Endothelial cell of umbilical vein (primary cell): Measurements from ENCODE around the gene RNF121. TPM values are rescaled to one million over a fixed set of nuclear protein-coding genes. Genes with fewer than 3 reads are reported as not detected.

Source experiments
- BruUV-seq: library from RNA; stranded (reverse); fragments of 400-500 nt; replicated peaks from 2 replicates; lab custom pipeline; 2021; lab: Mats Ljungman, UMichigan
- CTCF ChIA-PET: fragments of 300-600, 350-600 bp; sonication (Branson Sonifier 250); formaldehyde crosslinking; loops from one replicate; lab custom pipeline; 2021; ENCODE audit warnings: antibody characterized with exemption, inconsistent platforms; lab: Charles Lee
- POLR2A ChIA-PET: fragments of 300-600, 350-600 bp; sonication (Branson Sonifier 250); formaldehyde crosslinking; loops from one replicate; lab custom pipeline; 2021; ENCODE audit warnings: antibody characterized with exemption, inconsistent platforms; lab: Charles Lee
- DNase-seq: peaks from one replicate; pipeline ENCODE4 v3.0.0-alpha.2; 2011; ENCODE audit warnings: low read depth, low spot score
- FAIRE-seq: peaks from 2 replicates; lab custom pipeline; 2011; peaks lifted over from hg19 to GRCh38; lab: Jason Lieb, UNC
- H2AFZ ChIP-seq: 2 replicates; pipeline ENCODE4 v1.6.0; 2012; ENCODE audit warnings: low read depth, low read length, control low read depth, inconsistent platforms
- H3K27ac ChIP-seq: 2 replicates; pipeline ENCODE4 v1.5.1; 2011; ENCODE audit warnings: low read depth, mild to moderate bottlenecking, control low read depth, low read length, moderate library complexity; ENCODE audit not compliant: insufficient read depth
- H3K27me3 ChIP-seq, 2 experiments: 2 replicates each; pipeline versions ENCODE4 v1.6.0 to v1.6.1; 2011; ENCODE audit warnings: low read length in 2 of 2, mixed read lengths in 1 of 2; ENCODE audit not compliant: control insufficient read depth in 2 of 2, insufficient read depth in 2 of 2
- H3K36me3 ChIP-seq, 2 experiments: 2 replicates in 1 of 2; 3 replicates in 1 of 2; pipeline ENCODE4 v1.5.1; 2011; ENCODE audit warnings: low read length in 2 of 2, mild to moderate bottlenecking in 1 of 2, moderate library complexity in 1 of 2; ENCODE audit not compliant: control insufficient read depth in 2 of 2, insufficient read depth in 2 of 2; ENCODE audit errors: extremely low read depth in 1 of 2
- H3K4me1 ChIP-seq: 3 replicates; pipeline ENCODE4 v1.5.1; 2011; ENCODE audit warnings: mild to moderate bottlenecking, low read length; ENCODE audit not compliant: control insufficient read depth, insufficient read depth; ENCODE audit errors: extremely low read depth
- H3K4me2 ChIP-seq: 2 replicates; pipeline ENCODE4 v1.6.1; 2011; ENCODE audit warnings: low read length, control low read depth, mixed read lengths; ENCODE audit not compliant: insufficient read depth
- H3K4me3 ChIP-seq, 3 experiments: fragments of 200-600 bp in 1 of 3; sonication (generic), shearing (Covaris generic) in 1 of 3; replicated peaks in 1 of 3; 2 replicates each; pipeline ENCODE4 v1.5.1; 2011 to 2016; ENCODE audit warnings: control low read depth in 3 of 3, low read length in 3 of 3, mild to moderate bottlenecking in 2 of 3, inconsistent platforms in 1 of 3, low read depth in 1 of 3, moderate library complexity in 1 of 3; ENCODE audit not compliant: insufficient read depth in 1 of 3
- H3K79me2 ChIP-seq: 2 replicates; pipeline ENCODE4 v1.6.0; 2012; ENCODE audit warnings: low read length, inconsistent platforms; ENCODE audit not compliant: control insufficient read depth, insufficient read depth
- H3K9ac ChIP-seq: replicated peaks from 2 replicates; pipeline ENCODE3; 2011; ENCODE audit warnings: low read length, control low read depth; ENCODE audit not compliant: insufficient read depth; ENCODE audit errors: extremely low read depth
- H3K9me1 ChIP-seq: replicated peaks from 3 replicates; pipeline ENCODE4 v1.6.0; 2011; ENCODE audit warnings: mild to moderate bottlenecking, low read length; ENCODE audit not compliant: control insufficient read depth, insufficient read depth; ENCODE audit errors: extremely low read depth
- H3K9me3 ChIP-seq: replicated peaks from 2 replicates; pipeline ENCODE4 v1.5.1; 2012; ENCODE audit warnings: low read length, inconsistent platforms; ENCODE audit not compliant: control insufficient read depth, insufficient read depth
- H4K20me1 ChIP-seq: replicated peaks from 2 replicates; pipeline ENCODE3; 2011; ENCODE audit warnings: mild to moderate bottlenecking, low read length; ENCODE audit not compliant: control insufficient read depth, insufficient read depth; ENCODE audit errors: extremely low read depth
- EZH2 ChIP-seq: IDR thresholded peaks from 2 replicates; pipeline ENCODE4 v1.6.1; 2012; ENCODE audit warnings: borderline replicate concordance, low read depth, mild to moderate bottlenecking, moderate library complexity, low read length, inconsistent platforms; ENCODE audit not compliant: severe bottlenecking
- FOS ChIP-seq: IDR thresholded peaks from 2 replicates; pipeline ENCODE4 v1.6.1; 2011; ENCODE audit warnings: mild to moderate bottlenecking, low read length, moderate library complexity, borderline replicate concordance; ENCODE audit not compliant: insufficient read depth
- GATA2 ChIP-seq: IDR thresholded peaks from 2 replicates; pipeline ENCODE4 v1.7.0; 2011; ENCODE audit warnings: low read depth, mild to moderate bottlenecking, moderate library complexity, mixed read lengths, low read length; ENCODE audit not compliant: insufficient read length, insufficient read depth
- POLR2A ChIP-seq: IDR thresholded peaks from 2 replicates; pipeline ENCODE4 v1.6.1; 2012; ENCODE audit warnings: low read depth, mild to moderate bottlenecking, control low read depth, low read length
- dilution Hi-C: fragments of 300-500 bp; cut with MboI; formaldehyde crosslinking; loops from one replicate; pipeline ENCODE4 v1.15.0; 2019; ENCODE audit warnings: low sequenced_read_pairs; ENCODE audit not compliant: extremely low pct_ligation_motif_present
- intact Hi-C: fragments of 100-400 bp; cut with micrococcal nuclease; formaldehyde crosslinking; loops from one replicate; pipeline ENCODE4 v1.10.0; 2022
- polyA plus RNA-seq, 4 experiments: library from polyadenylated mRNA; depleted of rRNA in 3 of 4; stranded (reverse) in 3 of 4; unstranded in 1 of 4; fragments of >200 nt; gene quantifications; 2 replicates each; pipeline versions ENCODE4 v1.2.1 to v1.2.3, GENCODE V29; 2011 to 2012; ENCODE audit warnings: missing spikeins in 1 of 4
- total RNA-seq: library from RNA; stranded (reverse); gene quantifications from 2 replicates; pipeline ENCODE4 v1.2.3, GENCODE V29; 2021
- TF ChIP-seq, protein P1 (sequence below): IDR thresholded peaks from 2 replicates; pipeline ENCODE4 v1.6.1; 2011; ENCODE audit not compliant: insufficient read depth, insufficient read length
- TF ChIP-seq, protein P2 (sequence below), 2 donors: IDR thresholded peaks; 1 replicate in 1 of 2; 2 replicates in 1 of 2; pipeline ENCODE4 v1.5.1; 2011; ENCODE audit warnings: low read length in 2 of 2, mild to moderate bottlenecking in 2 of 2, moderate library complexity in 2 of 2, control low read depth in 1 of 2, inconsistent platforms in 1 of 2, low read depth in 1 of 2; ENCODE audit not compliant: insufficient read depth in 1 of 2; ENCODE audit errors: extremely low read depth in 1 of 2

RNF121 gene
- total and polyA plus RNA-seq, 2 donors (not counting 3 experiments of a cell fraction or from before 2014, with no cell fraction given): 61.4 to 99.9 TPM

DNA sequence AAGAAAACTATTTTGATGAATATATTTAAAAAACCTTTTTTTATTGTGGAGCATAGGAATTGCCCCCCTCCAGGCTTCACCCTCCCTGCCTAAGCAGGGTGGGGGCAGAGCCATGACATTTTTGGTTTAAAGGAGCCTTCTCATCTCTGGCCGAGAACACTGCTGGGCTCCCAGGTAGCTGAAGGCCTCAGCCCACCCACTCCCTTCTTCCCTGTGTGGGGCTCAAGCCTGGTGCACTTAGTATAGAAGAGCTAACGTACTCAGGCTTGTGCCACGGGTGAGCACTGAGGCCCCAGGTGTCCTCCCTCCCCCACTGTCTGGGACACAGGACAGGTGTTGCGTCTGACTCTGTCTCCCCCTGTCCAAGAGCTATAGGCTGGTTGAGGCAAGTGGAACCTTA, 67.7 kb downstream of the RNF121 start:
- H3K36me3 ChIP-seq: peaks cover 0 to 17% of the 10 kb centered on the region in 2 experiments
- intact Hi-C loops (no loop called here), dilution Hi-C loops (no loop called here)
- H3K79me2 ChIP-seq: peaks cover 8% of the 10 kb centered on the region
- no TSS peak for BruUV-seq
- no peaks in the 10 kb centered on the region for H3K9me1 ChIP-seq
- POLR2A ChIA-PET: no interaction called here
- H3K4me1 ChIP-seq: peaks cover 8% of the 10 kb centered on the region
- TF ChIP-seq FOS (no peak), EZH2 (no peak), POLR2A (no peak), GATA2 (no peak)
- TF ChIP-seq, protein P1, sequence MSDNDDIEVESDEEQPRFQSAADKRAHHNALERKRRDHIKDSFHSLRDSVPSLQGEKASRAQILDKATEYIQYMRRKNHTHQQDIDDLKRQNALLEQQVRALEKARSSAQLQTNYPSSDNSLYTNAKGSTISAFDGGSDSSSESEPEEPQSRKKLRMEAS: no peak
- DNase-seq (no peak), FAIRE-seq (no peak)
- no peak overlapping the region for H2AFZ ChIP-seq
- H3K9me3 ChIP-seq: no peaks in the 10 kb centered on the region
- no peak overlapping the region for H3K4me3 ChIP-seq
- no peak overlapping the region for H3K9ac ChIP-seq
- no peaks in the 10 kb centered on the region for H4K20me1 ChIP-seq
- CTCF ChIA-PET: no interaction called here
- H3K4me2 ChIP-seq: no peak overlapping the region
- no peak overlapping the region for H3K27ac ChIP-seq
- H3K27me3 ChIP-seq: no peaks in the 10 kb centered on the region

DNA sequence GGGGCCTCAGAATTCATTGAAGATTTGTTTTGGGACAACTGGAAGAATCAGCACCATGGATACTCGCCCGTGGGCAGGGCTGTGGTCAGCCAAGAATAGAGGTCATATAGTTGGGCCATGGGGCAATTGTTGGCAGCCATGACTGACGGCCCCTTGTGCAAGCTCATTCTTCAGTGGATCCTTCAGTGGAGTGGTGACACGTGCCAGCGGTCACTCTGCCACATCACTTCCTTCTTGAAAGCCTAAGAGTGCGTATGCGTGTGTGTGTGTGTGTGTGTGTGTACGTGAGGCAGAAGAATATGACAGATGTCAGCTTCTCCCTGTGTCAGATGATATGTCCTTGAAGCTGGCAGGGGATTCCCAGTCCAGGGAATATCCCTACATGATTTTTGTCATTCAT, 68.1 kb downstream of the RNF121 start:
- no peak overlapping the region for H3K4me2 ChIP-seq
- intact Hi-C loops: no loop called here
- TF ChIP-seq GATA2: no peak
- TF ChIP-seq, protein P2, sequence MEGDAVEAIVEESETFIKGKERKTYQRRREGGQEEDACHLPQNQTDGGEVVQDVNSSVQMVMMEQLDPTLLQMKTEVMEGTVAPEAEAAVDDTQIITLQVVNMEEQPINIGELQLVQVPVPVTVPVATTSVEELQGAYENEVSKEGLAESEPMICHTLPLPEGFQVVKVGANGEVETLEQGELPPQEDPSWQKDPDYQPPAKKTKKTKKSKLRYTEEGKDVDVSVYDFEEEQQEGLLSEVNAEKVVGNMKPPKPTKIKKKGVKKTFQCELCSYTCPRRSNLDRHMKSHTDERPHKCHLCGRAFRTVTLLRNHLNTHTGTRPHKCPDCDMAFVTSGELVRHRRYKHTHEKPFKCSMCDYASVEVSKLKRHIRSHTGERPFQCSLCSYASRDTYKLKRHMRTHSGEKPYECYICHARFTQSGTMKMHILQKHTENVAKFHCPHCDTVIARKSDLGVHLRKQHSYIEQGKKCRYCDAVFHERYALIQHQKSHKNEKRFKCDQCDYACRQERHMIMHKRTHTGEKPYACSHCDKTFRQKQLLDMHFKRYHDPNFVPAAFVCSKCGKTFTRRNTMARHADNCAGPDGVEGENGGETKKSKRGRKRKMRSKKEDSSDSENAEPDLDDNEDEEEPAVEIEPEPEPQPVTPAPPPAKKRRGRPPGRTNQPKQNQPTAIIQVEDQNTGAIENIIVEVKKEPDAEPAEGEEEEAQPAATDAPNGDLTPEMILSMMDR (IDR thresholded peaks at IDR 0.05; ENCODE audit: extremely low read depth in 1 of 2, insufficient read depth in 1 of 2, low read depth in 1 of 2, low read length in 2 of 2): no peak
- ChIA-PET CTCF (no interaction called here), POLR2A (interaction anchor here (0.5 kb wide), 1 partner anchor 209 kb away, joined by 3 read pairs; no protein-coding TSS in a partner anchor)
- FAIRE-seq (peak; percentile 18), DNase-seq (no peak)
- no peaks in the 10 kb centered on the region for H3K27me3 ChIP-seq
- H3K27ac ChIP-seq: no peak overlapping the region
- H4K20me1 ChIP-seq: no peaks in the 10 kb centered on the region
- H3K36me3 ChIP-seq: peaks cover 0 to 22% of the 10 kb centered on the region in 2 experiments
- peaks cover 8% of the 10 kb centered on the region for H3K79me2 ChIP-seq
- peaks cover 8% of the 10 kb centered on the region for H3K4me1 ChIP-seq
- BruUV-seq: TSS peak; percentile 18
- no peak overlapping the region for H2AFZ ChIP-seq
- dilution Hi-C loops: no loop called here
- no peaks in the 10 kb centered on the region for H3K9me1 ChIP-seq
- H3K4me3 ChIP-seq: no peak overlapping the region
- H3K9me3 ChIP-seq: no peaks in the 10 kb centered on the region
- H3K9ac ChIP-seq: no peak overlapping the region
